GM10847 (cell line): ENCODE measurements around the gene DPP7.

Source experiments
- POLR2A ChIP-seq: IDR thresholded peaks from 2 replicates; pipeline ENCODE4 v1.6.1; 2011; ENCODE audit not compliant: insufficient read length; ENCODE audit errors: extremely low read depth

DPP7 gene

GRCh38 chr9:137114613-137115393, at the start of gene DPP7:
TSS of gene DPP7 (minus strand) at chr9:137114733. CDS start at chr9:137114713, 20 bp downstream.
- TF ChIP-seq POLR2A: peak; percentile 67

- no peak for TF ChIP-seq POLR2A
Observed at GRCh38 chr9:137163805-137164204, 49.3 kb upstream of the DPP7 start.

- no peak for TF ChIP-seq POLR2A
Observed at GRCh38 chr9:137163365-137163715, 48.8 kb upstream of the DPP7 start.

- TF ChIP-seq POLR2A: no peak
Observed at GRCh38 chr9:137162505-137163364, 48.2 kb upstream of the DPP7 start.

- TF ChIP-seq POLR2A: no peak
Observed at GRCh38 chr9:137161558-137162486, 47.3 kb upstream of the DPP7 start.

- no peak for TF ChIP-seq POLR2A
Observed at GRCh38 chr9:137160716-137161557, 46.4 kb upstream of the DPP7 start.

GRCh38 chr9:137160054-137160425, 45.5 kb upstream of the DPP7 start:
- no peak for TF ChIP-seq POLR2A

- no peak for TF ChIP-seq POLR2A
Observed at GRCh38 chr9:137159105-137160053, 44.8 kb upstream of the DPP7 start.

- TF ChIP-seq POLR2A: no peak
Observed at GRCh38 chr9:137158625-137159024, 44.1 kb upstream of the DPP7 start.

GRCh38 chr9:137157618-137158415, 43.3 kb upstream of the DPP7 start:
- no peak for TF ChIP-seq POLR2A

GRCh38 chr9:137156567-137157375, 42.2 kb upstream of the DPP7 start:
- no peak for TF ChIP-seq POLR2A

- no peak for TF ChIP-seq POLR2A
Observed at GRCh38 chr9:137152844-137153405, 38.4 kb upstream of the DPP7 start.
